H1 (cell line): ENCODE data around the gene ADAT3.

Experiments
- CREB1 ChIP-seq: IDR thresholded peaks from 2 replicates; pipeline ENCODE4 v1.6.1; 2012; ENCODE audit warnings: inconsistent platforms
- CTCF ChIP-seq, 3 experiments: IDR thresholded peaks; 1 replicate in 2 of 3; 2 replicates in 1 of 3; pipeline versions ENCODE4 v1.5.1 to v1.6.1; 2011; ENCODE audit warnings: low read length in 3 of 3, mild to moderate bottlenecking in 3 of 3, inconsistent platforms in 2 of 3, low read depth in 1 of 3, moderate library complexity in 1 of 3; ENCODE audit not compliant: insufficient read depth in 1 of 3; ENCODE audit errors: control extremely low read depth in 1 of 3
- EZH2 ChIP-seq: fragments of 200-600 bp; sonication (generic); IDR thresholded peaks from 2 replicates; pipeline ENCODE4 v1.7.1; 2012; ENCODE audit warnings: low read depth, mild to moderate bottlenecking, moderate library complexity, low read length, inconsistent platforms; ENCODE audit not compliant: severe bottlenecking
- POLR2A ChIP-seq, 2 experiments: IDR thresholded peaks; 1 replicate in 1 of 2; 2 replicates in 1 of 2; pipeline ENCODE4 v1.6.1; 2011; ENCODE audit warnings: low read depth in 2 of 2, low read length in 2 of 2, mild to moderate bottlenecking in 2 of 2; ENCODE audit errors: control extremely low read depth in 1 of 2
- RAD21 ChIP-seq, 2 experiments: IDR thresholded peaks in 1 of 2; conservative IDR thresholded peaks in 1 of 2; 2 replicates each; pipeline ENCODE4 v1.6.1; 2011; ENCODE audit warnings: low read depth in 2 of 2, low read length in 2 of 2, improper control_type of control experiment in 1 of 2, inconsistent platforms in 1 of 2, mild to moderate bottlenecking in 1 of 2, moderate library complexity in 1 of 2
- SUZ12 ChIP-seq: fragments of 200-600 bp; sonication (generic); IDR thresholded peaks from 2 replicates; pipeline ENCODE4 v1.6.1; 2012; ENCODE audit warnings: mild to moderate bottlenecking, inconsistent platforms, low read length, moderate library complexity, mixed read lengths
- TAF1 ChIP-seq: IDR thresholded peaks from 2 replicates; pipeline ENCODE4 v1.6.1; 2011; ENCODE audit warnings: mild to moderate bottlenecking, low read depth, low read length
- TCF12 ChIP-seq: IDR thresholded peaks from 2 replicates; pipeline ENCODE4 v1.6.1; 2011; ENCODE audit warnings: low read depth, mild to moderate bottlenecking, low read length

GRCh38 chr19:1862424-1863327 lies 42.5 kb upstream of the ADAT3 start:
- TF ChIP-seq CREB1 = no peak; the same call in 1 of the 2 replicates
- TF ChIP-seq CTCF (IDR thresholded peaks at IDR 0.05; ENCODE audit: control extremely low read depth in 1 of 3, insufficient read depth in 1 of 3, low read depth in 1 of 3, low read length in 3 of 3) = no peak
- no peak for TF ChIP-seq RAD21 (IDR thresholded peaks at IDR 0.05 in 1 of 2, conservative IDR thresholded peaks at IDR 0.05 in 1 of 2; ENCODE audit: low read depth in 2 of 2, low read length in 2 of 2)
- TF ChIP-seq TCF12 = no peak
- TF ChIP-seq TAF1 = no peak; the same call in 1 of the 2 replicates
- TF ChIP-seq POLR2A (IDR thresholded peaks at IDR 0.05; ENCODE audit: control extremely low read depth in 1 of 2, low read depth in 2 of 2, low read length in 2 of 2) = no peak
- no peak for TF ChIP-seq SUZ12
- TF ChIP-seq EZH2 = no peak
